Ovary (tissue), 3 donors: Measurements from ENCODE around the gene TMEM131.

Experiments
- CTCF ChIP-seq, 3 donors: fragments of 450-650 bp in 2 of 3; fragments of 200-600 bp in 1 of 3; IDR thresholded peaks; one replicate each; pipeline versions ENCODE4 v1.5.1 to v1.8.0; 2016 to 2022; ENCODE audit warnings: antibody characterized with exemption in 3 of 3, mild to moderate bottlenecking in 1 of 3
- POLR2A ChIP-seq: fragments of 450-650 bp; IDR thresholded peaks from one replicate; pipeline ENCODE4 v1.6.1; 2017; ENCODE audit warnings: antibody characterized with exemption, mild to moderate bottlenecking, moderate library complexity
- donor health status: DM: no; HTN: no; CAD: no.

GRCh38 chr2:97739020-97739892, 256.5 kb downstream of the TMEM131 start:
- TF ChIP-seq CTCF (IDR thresholded peaks at IDR 0.05) (no peak), POLR2A (no peak)
